AG04450 (cell line): Measurements from ENCODE around the gene PDE3A. TPM values are rescaled to one million over a fixed set of nuclear protein-coding genes. Genes with fewer than 3 reads are reported as not detected.

Experiments
- CTCF ChIA-PET: fragments of 300-600, 350-600 bp; formaldehyde crosslinking; extraction: SDS; loops from one replicate; lab custom pipeline; 2022; ENCODE audit warnings: antibody characterized with exemption, inconsistent platforms; lab: Charles Lee
- POLR2A ChIA-PET: fragments of 350-600 bp; formaldehyde crosslinking; extraction: SDS; loops from one replicate; lab custom pipeline; 2021; ENCODE audit warnings: antibody characterized with exemption, inconsistent platforms; lab: Yijun Ruan, JAX
- DNase-seq: peaks from one replicate; pipeline ENCODE4 v3.0.0-alpha.2; 2011; ENCODE audit warnings: low read depth, low spot score
- H3K27ac ChIP-seq: one replicate; pipeline ENCODE4 v1.5.1; 2012; ENCODE audit warnings: low read depth, low read length, control low read depth
- H3K27me3 ChIP-seq: one replicate; pipeline ENCODE4 v1.6.0; 2012; ENCODE audit warnings: low read length; ENCODE audit not compliant: control insufficient read depth, insufficient read depth
- H3K4me3 ChIP-seq: 2 replicates; pipeline ENCODE4 v1.5.1; 2011; ENCODE audit warnings: mild to moderate bottlenecking, low read depth, low read length, control low read depth
- H3K9me3 ChIP-seq: 2 replicates; pipeline ENCODE4 v1.5.1; 2012; ENCODE audit warnings: low read length; ENCODE audit not compliant: control insufficient read depth, insufficient read depth
- polyA plus RNA-seq: library from polyadenylated mRNA; depleted of rRNA; stranded (reverse); fragments of >200 nt; gene quantifications from 2 replicates; pipeline ENCODE4 v1.2.3, GENCODE V29; 2011
- TF ChIP-seq, protein P1 (sequence below): IDR thresholded peaks from 2 replicates; pipeline ENCODE4 v1.5.1; 2011; ENCODE audit warnings: low read depth, low read length, control low read depth, inconsistent platforms

The PDE3A gene
- polyA plus RNA-seq, 1 experiment: 0.10 TPM

- ChIA-PET CTCF (no interaction called here), POLR2A (no interaction called here)
- no peak for DNase-seq
- no peaks in the 10 kb centered on the region for H3K9me3 ChIP-seq
- no peak overlapping the region for H3K27ac ChIP-seq
- no peak overlapping the region for H3K4me3 ChIP-seq
- peaks cover 17% of the 10 kb centered on the region for H3K27me3 ChIP-seq
- TF ChIP-seq, protein P1, sequence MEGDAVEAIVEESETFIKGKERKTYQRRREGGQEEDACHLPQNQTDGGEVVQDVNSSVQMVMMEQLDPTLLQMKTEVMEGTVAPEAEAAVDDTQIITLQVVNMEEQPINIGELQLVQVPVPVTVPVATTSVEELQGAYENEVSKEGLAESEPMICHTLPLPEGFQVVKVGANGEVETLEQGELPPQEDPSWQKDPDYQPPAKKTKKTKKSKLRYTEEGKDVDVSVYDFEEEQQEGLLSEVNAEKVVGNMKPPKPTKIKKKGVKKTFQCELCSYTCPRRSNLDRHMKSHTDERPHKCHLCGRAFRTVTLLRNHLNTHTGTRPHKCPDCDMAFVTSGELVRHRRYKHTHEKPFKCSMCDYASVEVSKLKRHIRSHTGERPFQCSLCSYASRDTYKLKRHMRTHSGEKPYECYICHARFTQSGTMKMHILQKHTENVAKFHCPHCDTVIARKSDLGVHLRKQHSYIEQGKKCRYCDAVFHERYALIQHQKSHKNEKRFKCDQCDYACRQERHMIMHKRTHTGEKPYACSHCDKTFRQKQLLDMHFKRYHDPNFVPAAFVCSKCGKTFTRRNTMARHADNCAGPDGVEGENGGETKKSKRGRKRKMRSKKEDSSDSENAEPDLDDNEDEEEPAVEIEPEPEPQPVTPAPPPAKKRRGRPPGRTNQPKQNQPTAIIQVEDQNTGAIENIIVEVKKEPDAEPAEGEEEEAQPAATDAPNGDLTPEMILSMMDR: no peak
Measured at GRCh38 chr12:20370866-20371519, 2.7 kb downstream of the PDE3A start.

- Histone ChIP-seq H3K4me3 (no peak overlapping the region), H3K9me3 (no peaks in the 10 kb centered on the region), H3K27ac (no peak overlapping the region), H3K27me3 (peaks cover 17% of the 10 kb centered on the region)
- no peak for DNase-seq
- TF ChIP-seq, protein P1: no peak
- ChIA-PET POLR2A (no interaction called here), CTCF (no interaction called here)
Measured at GRCh38 chr12:20372326-20373096, 4.2 kb downstream of the PDE3A start.

DNA sequence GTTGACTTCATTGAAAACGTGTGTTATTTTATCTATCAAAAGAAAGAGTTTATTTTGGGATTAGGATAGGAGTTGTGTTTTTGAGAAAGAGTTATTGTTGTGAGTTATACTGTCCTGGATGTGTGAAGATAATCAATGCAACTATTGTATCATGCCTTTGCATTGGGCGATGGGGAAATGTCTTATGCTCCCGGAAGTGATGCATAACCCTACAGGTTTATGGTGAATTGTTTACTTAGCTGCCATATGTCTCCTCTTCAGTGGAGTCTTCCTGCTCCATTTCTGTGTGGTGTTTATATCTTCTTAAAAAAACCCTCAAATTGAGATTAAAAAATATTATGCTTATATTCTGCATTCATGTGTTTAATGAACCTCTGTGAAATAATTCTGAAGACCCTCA, 6.5 kb downstream of the PDE3A start:
- ChIA-PET POLR2A (no interaction called here), CTCF (interaction anchor here (2.7 kb wide), 1 partner anchor 635 kb away, joined by 18 read pairs; no protein-coding TSS in a partner anchor)
- no peak overlapping the region for H3K27ac ChIP-seq
- no peaks in the 10 kb centered on the region for H3K9me3 ChIP-seq
- DNase-seq: no peak
- H3K27me3 ChIP-seq: peaks cover 16% of the 10 kb centered on the region
- TF ChIP-seq, protein P1: no peak
- H3K4me3 ChIP-seq: no peak overlapping the region

- POLR2A ChIA-PET: no interaction called here
- DNase-seq: no peak
- Histone ChIP-seq H3K27me3 (peaks cover 9% of the 10 kb centered on the region), H3K27ac (no peak overlapping the region), H3K9me3 (no peaks in the 10 kb centered on the region), H3K4me3 (no peak overlapping the region)
- TF ChIP-seq, protein P1: no peak
- CTCF ChIA-PET: interaction anchor here (1.6 to 2.7 kb wide), 3 partner anchors 226 to 636 kb away, joined by 6 to 18 read pairs (median 10); no protein-coding TSS in a partner anchor
Measured at GRCh38 chr12:20375560-20375959, 7.2 kb downstream of the PDE3A start.

DNA sequence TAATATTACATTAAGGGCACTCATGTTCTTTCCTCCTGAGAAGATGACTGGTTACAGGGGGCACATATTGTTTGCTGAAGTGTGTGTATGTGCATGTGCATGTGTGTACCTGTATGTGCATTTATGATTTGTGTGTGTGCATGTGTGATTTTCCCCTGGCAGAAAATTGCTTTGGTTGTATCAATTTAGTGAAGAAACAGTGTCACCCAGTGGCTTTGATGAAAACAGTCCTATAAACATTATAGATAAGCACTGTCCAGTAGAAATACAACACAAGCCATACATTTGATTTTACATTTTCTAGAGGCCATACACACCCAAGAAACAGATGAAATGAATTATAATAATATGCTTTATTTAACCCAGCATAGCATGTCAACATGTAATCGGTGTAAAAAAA, 8.6 kb downstream of the PDE3A start:
- Histone ChIP-seq H3K27me3 (peaks cover 2% of the 10 kb centered on the region), H3K4me3 (no peak overlapping the region), H3K27ac (no peak overlapping the region), H3K9me3 (no peaks in the 10 kb centered on the region)
- POLR2A ChIA-PET: no interaction called here
- TF ChIP-seq, protein P1: peak; percentile 34
- DNase-seq: no peak
- CTCF ChIA-PET: interaction anchor here (0.9 to 2.7 kb wide), 6 partner anchors 225 to 638 kb away, joined by 3 to 18 read pairs (median 4); no protein-coding TSS in a partner anchor
